CD4-positive, CD25-positive, alpha-beta regulatory T cell (primary cell): ENCODE data around the gene IPO5. TPM values are rescaled to one million over a fixed set of nuclear protein-coding genes. Genes with fewer than 3 reads are reported as not detected.
"Not testable (repeated sequence)": the region's sequence is repeated elsewhere in the genome, so short reads cannot be mapped to it uniquely, and the experiment has no call there.

Source experiments
- ATAC-seq, 2 donors: fragments of 150-1000 bp; cut with Tn5 transposase; one replicate each; pipeline ENCODE4 v1.10.0; 2021; ENCODE audit warnings: low read depth in 2 of 2, moderate number of reproducible peaks in 2 of 2, moderate library complexity in 1 of 2
- DNase-seq, 3 donors: peaks; one replicate each; pipeline versions ENCODE4 v3.0.0 to v3.0.0-alpha.2; 2012 to 2022; ENCODE audit warnings: mixed read lengths in 1 of 3
- H3K27ac ChIP-seq: one replicate; pipeline ENCODE4 v1.7.0; 2013; ENCODE audit warnings: mild to moderate bottlenecking, low read length; ENCODE audit not compliant: insufficient read depth, poor library complexity, severe bottlenecking
- H3K27me3 ChIP-seq: one replicate; pipeline ENCODE4 v1.7.0; 2013; ENCODE audit warnings: low read length; ENCODE audit not compliant: control insufficient read depth, insufficient read depth
- H3K36me3 ChIP-seq: one replicate; pipeline ENCODE4 v1.7.0; 2013; ENCODE audit warnings: mild to moderate bottlenecking, low read length, moderate library complexity; ENCODE audit not compliant: control insufficient read depth, insufficient read depth
- H3K4me1 ChIP-seq: 2 replicates; pipeline ENCODE4 v1.7.0; 2013; ENCODE audit warnings: mild to moderate bottlenecking, low read length; ENCODE audit not compliant: insufficient read depth, control insufficient read depth, poor library complexity, severe bottlenecking
- H3K4me3 ChIP-seq: one replicate; pipeline ENCODE4 v1.7.0; 2013; ENCODE audit warnings: low read depth, mild to moderate bottlenecking, low read length, moderate library complexity
- H3K9me3 ChIP-seq, 2 experiments: 1 replicate in 1 of 2; 2 replicates in 1 of 2; pipeline ENCODE4 v1.7.0; 2013; ENCODE audit warnings: low read length in 2 of 2, mild to moderate bottlenecking in 1 of 2, moderate library complexity in 1 of 2; ENCODE audit not compliant: control insufficient read depth in 2 of 2
- H3K27ac Mint-ChIP-seq, 3 donors: one replicate each; pipeline ENCODE4 v1.8.0; 2020 to 2022; ENCODE audit warnings: mild to moderate bottlenecking in 3 of 3, mixed read lengths in 3 of 3, moderate library complexity in 2 of 3
- H3K27me3 Mint-ChIP-seq: one replicate; pipeline ENCODE4 v1.8.0; 2022; ENCODE audit warnings: mild to moderate bottlenecking, mixed read lengths
- H3K36me3 Mint-ChIP-seq: one replicate; pipeline ENCODE4 v1.8.0; 2020; ENCODE audit warnings: mixed read lengths
- H3K4me1 Mint-ChIP-seq, 4 donors: one replicate each; pipeline ENCODE4 v1.8.0; 2020 to 2022; ENCODE audit warnings: mixed read lengths in 4 of 4, mild to moderate bottlenecking in 1 of 4
- H3K4me3 Mint-ChIP-seq, 4 donors: one replicate each; pipeline ENCODE4 v1.8.0; 2020 to 2022; ENCODE audit warnings: mild to moderate bottlenecking in 4 of 4, mixed read lengths in 4 of 4, moderate library complexity in 3 of 4
- H3K9me3 Mint-ChIP-seq, 7 donors: one replicate each; pipeline ENCODE4 v1.8.0; 2020 to 2022; ENCODE audit warnings: mixed read lengths in 7 of 7, mild to moderate bottlenecking in 3 of 7, moderate library complexity in 2 of 7
- polyA plus RNA-seq, 4 donors: library from polyadenylated mRNA; unstranded; fragments of 300-500 nt; fragmentation: Illumina TruSeq; gene quantifications; one replicate each; pipeline ENCODE4 v1.2.3, GENCODE V29; 2021
- total RNA-seq: library from RNA; stranded (reverse); gene quantifications from one replicate; pipeline ENCODE4 v1.2.3, GENCODE V29; 2022

Gene IPO5
- total and polyA plus RNA-seq, 5 donors from 2014 or later, result 27.7 to 82.4 (median 35.4) TPM

GRCh38 chr13:97982286-97982685 is 28.8 kb downstream of the IPO5 start:
- Histone ChIP-seq H3K36me3 (peaks cover 30% of the 10 kb centered on the region), H3K4me1 (peaks cover 11% of the 10 kb centered on the region), H3K4me3 (no peak overlapping the region), H3K27me3 (no peaks in the 10 kb centered on the region), H3K27ac (no peak overlapping the region), H3K9me3 (no peaks in the 10 kb centered on the region)
- H3K36me3 Mint-ChIP-seq, result peaks cover 21% of the 10 kb centered on the region
- no peak for ATAC-seq
- H3K9me3 Mint-ChIP-seq, result no peaks in the 10 kb centered on the region
- H3K4me3 Mint-ChIP-seq, result no peak overlapping the region
- H3K27me3 Mint-ChIP-seq, result no peaks in the 10 kb centered on the region
- H3K27ac Mint-ChIP-seq, result no peak overlapping the region
- H3K4me1 Mint-ChIP-seq, result peaks cover 22 to 47% (median 41%) of the 10 kb centered on the region in 4 donors
- no peak for DNase-seq

GRCh38 chr13:97986835-97987234 is 33.4 kb downstream of the IPO5 start:
- Histone ChIP-seq H3K36me3 (peaks cover 73% of the 10 kb centered on the region), H3K9me3 (no peaks in the 10 kb centered on the region), H3K27me3 (no peaks in the 10 kb centered on the region), H3K4me1 (no peaks in the 10 kb centered on the region), H3K4me3 (no peak overlapping the region), H3K27ac (no peak overlapping the region)
- Mint-ChIP-seq H3K27me3 (no peaks in the 10 kb centered on the region), H3K36me3 (peaks cover 43% of the 10 kb centered on the region), H3K4me3 (no peak overlapping the region), H3K9me3 (no peaks in the 10 kb centered on the region), H3K27ac (no peak overlapping the region), H3K4me1 (peaks cover 8 to 13% (median 8%) of the 10 kb centered on the region in 4 donors)
- ATAC-seq (no peak), DNase-seq (no peak)

- peaks cover 45% of the 10 kb centered on the region for H3K36me3 Mint-ChIP-seq
- H3K4me1 ChIP-seq, result no peaks in the 10 kb centered on the region
- H3K27ac Mint-ChIP-seq, result no peak overlapping the region
- H3K4me3 ChIP-seq, result no peak overlapping the region
- H3K27ac ChIP-seq, result no peak overlapping the region
- no peaks in the 10 kb centered on the region for H3K9me3 Mint-ChIP-seq
- H3K27me3 ChIP-seq, result no peaks in the 10 kb centered on the region
- ATAC-seq (no peak), DNase-seq (peak in 1 of 3 donors; percentile 11)
- no peaks in the 10 kb centered on the region for H3K9me3 ChIP-seq
- peaks cover 60% of the 10 kb centered on the region for H3K36me3 ChIP-seq
- H3K4me3 Mint-ChIP-seq, result no peak overlapping the region
- peaks cover 0 to 5% (median 4%) of the 10 kb centered on the region in 4 donors for H3K4me1 Mint-ChIP-seq
- no peaks in the 10 kb centered on the region for H3K27me3 Mint-ChIP-seq
These were observed 46.2 kb downstream of the IPO5 start for GRCh38 chr13:97999653-98000052.

GRCh38 chr13:98004107-98004506 is 50.6 kb downstream of the IPO5 start:
- Histone ChIP-seq H3K9me3 (no peaks in the 10 kb centered on the region), H3K36me3 (peaks cover 74% of the 10 kb centered on the region), H3K27ac (no peak overlapping the region), H3K4me3 (no peak overlapping the region), H3K4me1 (no peaks in the 10 kb centered on the region), H3K27me3 (no peaks in the 10 kb centered on the region)
- ATAC-seq (no peak), DNase-seq (no peak)
- peaks cover 58% of the 10 kb centered on the region for H3K36me3 Mint-ChIP-seq
- H3K4me1 Mint-ChIP-seq, result peaks cover 0 to 5% (median 4%) of the 10 kb centered on the region in 4 donors
- H3K9me3 Mint-ChIP-seq, result no peaks in the 10 kb centered on the region
- H3K27ac Mint-ChIP-seq, result peak overlapping the region in 2 of 3 donors; percentile 17 to 69
- H3K27me3 Mint-ChIP-seq, result no peaks in the 10 kb centered on the region
- H3K4me3 Mint-ChIP-seq, result no peak overlapping the region

- not testable (repeated sequence) for ATAC-seq, H3K9me3 ChIP-seq, H3K9me3 Mint-ChIP-seq, H3K4me3 ChIP-seq, H3K4me3 Mint-ChIP-seq, H3K27ac Mint-ChIP-seq, H3K27ac ChIP-seq, H3K4me1 ChIP-seq, DNase-seq, H3K27me3 Mint-ChIP-seq, H3K4me1 Mint-ChIP-seq, H3K27me3 ChIP-seq
- peaks cover 65% of the 10 kb centered on the region for H3K36me3 Mint-ChIP-seq
- H3K36me3 ChIP-seq, result peaks cover 76% of the 10 kb centered on the region
These were observed 51.5 kb downstream of the IPO5 start for GRCh38 chr13:98004997-98005396.

- H3K36me3 Mint-ChIP-seq, result peaks cover 69% of the 10 kb centered on the region
- peaks cover 81% of the 10 kb centered on the region for H3K36me3 ChIP-seq
- H3K27me3 ChIP-seq, result no peaks in the 10 kb centered on the region
- no peak overlapping the region for H3K4me3 Mint-ChIP-seq
- no peak for ATAC-seq
- peaks cover 0 to 5% (median 4%) of the 10 kb centered on the region in 4 donors for H3K4me1 Mint-ChIP-seq
- H3K9me3 Mint-ChIP-seq, result no peaks in the 10 kb centered on the region
- no peak overlapping the region for H3K27ac ChIP-seq
- no peaks in the 10 kb centered on the region for H3K27me3 Mint-ChIP-seq
- H3K4me3 ChIP-seq, result no peak overlapping the region
- H3K27ac Mint-ChIP-seq, result no peak overlapping the region
- H3K4me1 ChIP-seq, result no peaks in the 10 kb centered on the region
- no peak for DNase-seq
- no peaks in the 10 kb centered on the region for H3K9me3 ChIP-seq
These were observed 53.5 kb downstream of the IPO5 start for GRCh38 chr13:98007001-98007400.

GRCh38 chr13:98013241-98013640 is 59.8 kb downstream of the IPO5 start:
- Mint-ChIP-seq H3K27me3 (no peaks in the 10 kb centered on the region), H3K27ac (no peak overlapping the region), H3K9me3 (peaks cover 0 to 1% (median 0%) of the 10 kb centered on the region in 7 donors), H3K4me3 (no peak overlapping the region), H3K36me3 (peaks cover 50% of the 10 kb centered on the region), H3K4me1 (peaks cover 0 to 9% (median 0%) of the 10 kb centered on the region in 4 donors)
- no peak for ATAC-seq
- no peaks in the 10 kb centered on the region for H3K9me3 ChIP-seq
- no peaks in the 10 kb centered on the region for H3K4me1 ChIP-seq
- no peak for DNase-seq
- H3K4me3 ChIP-seq, result no peak overlapping the region
- no peak overlapping the region for H3K27ac ChIP-seq
- H3K27me3 ChIP-seq, result no peaks in the 10 kb centered on the region
- H3K36me3 ChIP-seq, result peaks cover 83% of the 10 kb centered on the region

GRCh38 chr13:98014766-98015165 is 61.3 kb downstream of the IPO5 start:
- Histone ChIP-seq H3K4me1 (no peaks in the 10 kb centered on the region), H3K4me3 (no peak overlapping the region), H3K27ac (no peak overlapping the region), H3K36me3 (peaks cover 84% of the 10 kb centered on the region), H3K9me3 (no peaks in the 10 kb centered on the region), H3K27me3 (no peaks in the 10 kb centered on the region)
- H3K4me1 Mint-ChIP-seq, result peaks cover 0 to 9% (median 0%) of the 10 kb centered on the region in 4 donors
- DNase-seq (no peak), ATAC-seq (no peak)
- H3K9me3 Mint-ChIP-seq, result peaks cover 0 to 1% (median 0%) of the 10 kb centered on the region in 7 donors
- H3K4me3 Mint-ChIP-seq, result no peak overlapping the region
- H3K36me3 Mint-ChIP-seq, result peaks cover 50% of the 10 kb centered on the region
- H3K27ac Mint-ChIP-seq, result peak overlapping the region in 1 of 3 donors; percentile 15
- no peaks in the 10 kb centered on the region for H3K27me3 Mint-ChIP-seq
